HepG2 (cell line): ENCODE data around the gene TGFB2. TPM values are rescaled to one million over a fixed set of nuclear protein-coding genes. Genes with fewer than 3 reads are reported as not detected.
A peak's percentile ranks its signal among the peaks of the same experiment; 100 is the strongest.

Experiments
- ATF1 ChIP-seq: IDR thresholded peaks from 2 replicates; pipeline ENCODE4 v1.6.1; 2016; ENCODE audit warnings: mild to moderate bottlenecking, control low read depth
- ATF2 ChIP-seq: sonication (generic); formaldehyde crosslinking; IDR thresholded peaks from 2 replicates; pipeline ENCODE4 v1.4.0; 2020; ENCODE audit warnings: missing genetic modification reagents
- E2F5 ChIP-seq: sonication (generic); formaldehyde crosslinking; conservative IDR thresholded peaks from 2 replicates; pipeline ENCODE4 v1.4.0; 2020; ENCODE audit warnings: missing genetic modification reagents
- FOXA3 ChIP-seq: IDR thresholded peaks from 2 replicates; pipeline ENCODE4 v1.6.1; 2016; ENCODE audit warnings: missing genetic modification reagents, missing compliant biosample characterization
- FOXP1 ChIP-seq, 2 experiments: fragments of 450-650 bp in 1 of 2; IDR thresholded peaks; 2 replicates each; pipeline ENCODE4 v1.6.1; 2017 to 2018; ENCODE audit warnings: antibody characterized with exemption in 1 of 2
- HNF4G ChIP-seq, 2 experiments: sonication (generic) in 1 of 2; formaldehyde crosslinking in 1 of 2; IDR thresholded peaks; 2 replicates each; pipeline versions ENCODE4 v1.4.0 to v1.6.1; 2011 to 2020; ENCODE audit warnings: borderline replicate concordance in 2 of 2, low read depth in 2 of 2, mild to moderate bottlenecking in 2 of 2, low read length in 1 of 2, missing genetic modification reagents in 1 of 2, moderate library complexity in 1 of 2
- MAFK ChIP-seq, 2 experiments: IDR thresholded peaks in 1 of 2; conservative IDR thresholded peaks in 1 of 2; 2 replicates each; pipeline ENCODE4 v1.6.1; 2011; ENCODE audit warnings: improper control_type of control experiment in 2 of 2, low read length in 2 of 2
- MAZ ChIP-seq, 2 experiments: sonication (generic) in 1 of 2; formaldehyde crosslinking in 1 of 2; IDR thresholded peaks; 2 replicates each; pipeline versions ENCODE4 v1.5.0 to v1.6.1; 2012 to 2020; ENCODE audit warnings: low read depth in 2 of 2, mild to moderate bottlenecking in 2 of 2, borderline replicate concordance in 1 of 2, improper control_type of control experiment in 1 of 2, low read length in 1 of 2, missing genetic modification reagents in 1 of 2, moderate library complexity in 1 of 2
- MNT ChIP-seq: fragments of 450-650 bp; IDR thresholded peaks from 2 replicates; pipeline ENCODE4 v1.6.1; 2016
- MXI1 ChIP-seq: IDR thresholded peaks from 3 replicates; pipeline ENCODE4 v1.6.1; 2012; ENCODE audit warnings: low read depth, low read length, inconsistent platforms, borderline replicate concordance
- NR2F1 ChIP-seq, 2 experiments: fragments of 450-650 bp in 1 of 2; formaldehyde crosslinking in 1 of 2; IDR thresholded peaks; 2 replicates each; pipeline versions ENCODE4 v1.5.0 to v1.6.1; 2016 to 2020; ENCODE audit warnings: mild to moderate bottlenecking in 1 of 2, missing compliant biosample characterization in 1 of 2, missing genetic modification reagents in 1 of 2, moderate library complexity in 1 of 2
- RARA ChIP-seq: IDR thresholded peaks from 2 replicates; pipeline ENCODE4 v1.6.1; 2016; ENCODE audit warnings: missing genetic modification reagents, missing compliant biosample characterization
- SAP130 ChIP-seq: IDR thresholded peaks from 2 replicates; pipeline ENCODE4 v1.6.1; 2016; ENCODE audit warnings: low read depth
- WIZ ChIP-seq: sonication (generic); formaldehyde crosslinking; IDR thresholded peaks from 2 replicates; pipeline ENCODE4 v1.5.1; 2020; ENCODE audit warnings: mild to moderate bottlenecking, missing genetic modification reagents
- XBP1 ChIP-seq: sonication (generic); formaldehyde crosslinking; IDR thresholded peaks from 2 replicates; pipeline ENCODE4 v1.5.0; 2020; ENCODE audit warnings: missing genetic modification reagents
- ZNF710 ChIP-seq: sonication (generic); formaldehyde crosslinking; IDR thresholded peaks from 2 replicates; pipeline ENCODE4 v1.5.0; 2020; ENCODE audit warnings: mild to moderate bottlenecking, missing genetic modification reagents, borderline replicate concordance
- polyA plus RNA-seq, 8 experiments: library from polyadenylated mRNA; depleted of rRNA in 3 of 8; stranded (reverse) in 7 of 8; unstranded in 1 of 8; fragments of >200 nt; fragmentation: Illumina TruSeq in 4 of 8; extraction: Trizol in 4 of 8; gene quantifications; 2 replicates each; pipeline versions ENCODE4 v1.2.1 to v1.2.3, GENCODE V29; 2011 to 2016; ENCODE audit warnings: low read depth in 4 of 8, missing spikeins in 1 of 8, mixed read lengths in 1 of 8; ENCODE audit not compliant: insufficient read depth in 1 of 8
- total RNA-seq, 5 experiments: library from RNA; depleted of rRNA; stranded (reverse); fragments of >200 nt; fragmentation: Illumina TruSeq; extraction: Trizol; gene quantifications; 2 replicates each; pipeline ENCODE4 v1.2.3, GENCODE V29; 2016; ENCODE audit warnings: low read depth in 1 of 5
- TF ChIP-seq, protein P1 (sequence below): sonication (generic); formaldehyde crosslinking; IDR thresholded peaks from 2 replicates; pipeline ENCODE4 v1.4.0; 2020; ENCODE audit warnings: low read depth, mild to moderate bottlenecking, missing genetic modification reagents
- TF ChIP-seq, protein P2 (sequence below): IDR thresholded peaks from 2 replicates; pipeline ENCODE4 v1.6.1; 2016
- TF ChIP-seq, protein P3 (sequence below): sonication (generic); formaldehyde crosslinking; IDR thresholded peaks from 2 replicates; pipeline ENCODE4 v1.4.0; 2020; ENCODE audit warnings: missing genetic modification reagents

Gene TGFB2
- total and polyA plus RNA-seq, 2 of the 13 experiments (the other 11 are each of a cell fraction or from before 2014, with no cell fraction given) = 0.07 TPM; not detected in 1

- no peak for TF ChIP-seq E2F5 (CRISPR knock-in tag)
- TF ChIP-seq MNT = peak; percentile 34; the same call in 1 of the 2 replicates
- TF ChIP-seq MAZ (IDR thresholded peaks at IDR 0.05; ENCODE audit: borderline replicate concordance, low read depth, low read length) = no peak
- no peak for TF ChIP-seq MAZ (CRISPR knock-in tag; IDR thresholded peaks at IDR 0.05; ENCODE audit: low read depth)
- peak; percentile 21; the same call in 1 of the 2 replicates for TF ChIP-seq SAP130 (CRISPR knock-in tag)
- no peak for TF ChIP-seq MAFK (conservative IDR thresholded peaks at IDR 0.05 in 1 of 2, IDR thresholded peaks at IDR 0.05 in 1 of 2; ENCODE audit: low read length in 2 of 2)
- TF ChIP-seq XBP1 = no peak
- TF ChIP-seq RARA = peak; percentile 49
- TF ChIP-seq, protein P1, sequence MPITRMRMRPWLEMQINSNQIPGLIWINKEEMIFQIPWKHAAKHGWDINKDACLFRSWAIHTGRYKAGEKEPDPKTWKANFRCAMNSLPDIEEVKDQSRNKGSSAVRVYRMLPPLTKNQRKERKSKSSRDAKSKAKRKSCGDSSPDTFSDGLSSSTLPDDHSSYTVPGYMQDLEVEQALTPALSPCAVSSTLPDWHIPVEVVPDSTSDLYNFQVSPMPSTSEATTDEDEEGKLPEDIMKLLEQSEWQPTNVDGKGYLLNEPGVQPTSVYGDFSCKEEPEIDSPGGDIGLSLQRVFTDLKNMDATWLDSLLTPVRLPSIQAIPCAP = no peak
- peak; percentile 69 for TF ChIP-seq FOXA3 (CRISPR knock-in tag)
- TF ChIP-seq NR2F1 (CRISPR knock-in tag; IDR thresholded peaks at IDR 0.05) = peak; percentile 18 to 23; a peak in 2 of 4 replicates
- 0 out of 2 replicates have a peak, but pooled peaks have one; percentile 35 for TF ChIP-seq ATF1
- TF ChIP-seq HNF4G (IDR thresholded peaks at IDR 0.05; ENCODE audit: borderline replicate concordance, low read depth, low read length) = peak; percentile 26; the same call in 1 of the 2 replicates
- no peak for TF ChIP-seq HNF4G (CRISPR knock-in tag; IDR thresholded peaks at IDR 0.05; ENCODE audit: borderline replicate concordance, low read depth)
- 0 out of 2 replicates have a peak, but pooled peaks have one; percentile 32 for TF ChIP-seq ZNF710 (CRISPR knock-in tag)
- TF ChIP-seq, protein P2, sequence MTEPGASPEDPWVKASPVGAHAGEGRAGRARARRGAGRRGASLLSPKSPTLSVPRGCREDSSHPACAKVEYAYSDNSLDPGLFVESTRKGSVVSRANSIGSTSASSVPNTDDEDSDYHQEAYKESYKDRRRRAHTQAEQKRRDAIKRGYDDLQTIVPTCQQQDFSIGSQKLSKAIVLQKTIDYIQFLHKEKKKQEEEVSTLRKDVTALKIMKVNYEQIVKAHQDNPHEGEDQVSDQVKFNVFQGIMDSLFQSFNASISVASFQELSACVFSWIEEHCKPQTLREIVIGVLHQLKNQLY (CRISPR knock-in tag) = 0 out of 2 replicates have a peak, but pooled peaks have one; percentile 22
- no peak for TF ChIP-seq WIZ (CRISPR knock-in tag)
- peak; percentile 29; the same call in 1 of the 3 replicates for TF ChIP-seq MXI1
- TF ChIP-seq, protein P3, sequence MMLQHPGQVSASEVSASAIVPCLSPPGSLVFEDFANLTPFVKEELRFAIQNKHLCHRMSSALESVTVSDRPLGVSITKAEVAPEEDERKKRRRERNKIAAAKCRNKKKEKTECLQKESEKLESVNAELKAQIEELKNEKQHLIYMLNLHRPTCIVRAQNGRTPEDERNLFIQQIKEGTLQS = 0 out of 2 replicates have a peak, but pooled peaks have one; percentile 25
- TF ChIP-seq ATF2 (CRISPR knock-in tag) = peak; percentile 38; the same call in 1 of the 2 replicates
- no peak for TF ChIP-seq FOXP1 (IDR thresholded peaks at IDR 0.05)
- 0 out of 2 replicates have a peak, but pooled peaks have one; percentile 4 for TF ChIP-seq FOXP1 (CRISPR knock-in tag; IDR thresholded peaks at IDR 0.05)
Measured at GRCh38 chr1:218366322-218367052, 21.4 kb downstream of the TGFB2 start (continued).
